Ascending aorta (tissue), 2 donors: ENCODE results near the gene NIPAL1. TPM values are rescaled to one million over a fixed set of nuclear protein-coding genes. Genes with fewer than 3 reads are reported as not detected.

Source experiments
- DNase-seq, 2 donors: peaks; one replicate each; pipeline ENCODE4 v3.0.0-alpha.2; 2019; ENCODE audit warnings: low spot score in 2 of 2
- H3K27ac ChIP-seq, 2 donors: fragments of 200-600 bp; sonication (generic); one replicate each; pipeline ENCODE4 v1.5.1; 2016 to 2017; ENCODE audit warnings: mild to moderate bottlenecking in 1 of 2
- H3K27me3 ChIP-seq: fragments of 200-600 bp; sonication (generic); one replicate; pipeline ENCODE4 v1.5.1; 2017
- H3K36me3 ChIP-seq, 2 donors: fragments of 200-600 bp; sonication (generic); one replicate each; pipeline ENCODE4 v1.5.1; 2016
- H3K4me1 ChIP-seq, 2 donors: fragments of 200-600 bp; sonication (generic); one replicate each; pipeline ENCODE4 v1.5.1; 2016 to 2017; ENCODE audit warnings: mild to moderate bottlenecking in 1 of 2
- H3K4me3 ChIP-seq, 2 donors: fragments of 200-600 bp; sonication (generic); one replicate each; pipeline ENCODE4 v1.5.1; 2016 to 2017; ENCODE audit warnings: mild to moderate bottlenecking in 1 of 2
- H3K9me3 ChIP-seq, 2 donors: fragments of 200-600 bp; sonication (generic); one replicate each; pipeline ENCODE4 v1.5.1; 2016
- CTCF ChIP-seq, 3 experiments: fragments of 200-600 bp in 2 of 3; fragments of 450-650 bp in 1 of 3; sonication (generic) in 2 of 3; IDR thresholded peaks; one replicate each; pipeline ENCODE4 v1.5.1; 2016 to 2019; ENCODE audit warnings: antibody characterized with exemption in 3 of 3, mild to moderate bottlenecking in 1 of 3, moderate library complexity in 1 of 3
- intact Hi-C: fragments of 100-400 bp; cut with DNase I; formaldehyde crosslinking; loops from one replicate; pipeline ENCODE4 v1.15.1; 2023
- total RNA-seq: library from RNA; depleted of rRNA; stranded (reverse); fragments of >200 nt; gene quantifications from one replicate; pipeline ENCODE4 v1.1.0, GENCODE V29; 2016

Gene NIPAL1
- 2.0 TPM for total RNA-seq

GRCh38 chr4:48016141-48017107, at the start of gene NIPAL1, which contains the start of gene CNGA1:
Gene NIPAL1 (plus strand): TSS chr4:48016772. CDS start chr4:48016840, 68 bp downstream.
Gene CNGA1 (minus strand): TSS chr4:48016681. CDS start chr4:47952689, 63,992 bp downstream.
- peak within 1 kb of the TSS in 1 of 2 donors; percentile 23 for H3K27ac ChIP-seq
- intact Hi-C loops: loop anchor here (2.0 to 5.0 kb wide), 3 partner anchors 71 to 121 kb away; partner anchors contain the start of gene NFXL1
- no peaks in the 10 kb centered on the region for H3K36me3 ChIP-seq
- peaks cover 0 to 2% of the 10 kb centered on the region in 2 donors for H3K4me1 ChIP-seq
- peak in 1 of 2 donors; percentile 85 for DNase-seq
- peak within 1 kb of the TSS; percentile 61 to 69 for H3K4me3 ChIP-seq
- peak in 1 of 3 experiments; percentile 31 for TF ChIP-seq CTCF (IDR thresholded peaks at IDR 0.05)
- H3K27me3 ChIP-seq: no peaks in the 10 kb centered on the region
- no peaks in the 10 kb centered on the region for H3K9me3 ChIP-seq

GRCh38 chr4:47968847-47969246, 47.7 kb upstream of the NIPAL1 start:
- intact Hi-C loops: no loop called here
- DNase-seq: no peak
- no peak overlapping the region for H3K4me3 ChIP-seq
- H3K9me3 ChIP-seq: no peaks in the 10 kb centered on the region
- no peak overlapping the region for H3K27ac ChIP-seq
- H3K4me1 ChIP-seq: no peaks in the 10 kb centered on the region
- no peak for TF ChIP-seq CTCF (IDR thresholded peaks at IDR 0.05)
- no peaks in the 10 kb centered on the region for H3K27me3 ChIP-seq
- no peaks in the 10 kb centered on the region for H3K36me3 ChIP-seq

- no peaks in the 10 kb centered on the region for H3K27me3 ChIP-seq
- no peaks in the 10 kb centered on the region for H3K36me3 ChIP-seq
- no peak overlapping the region for H3K4me3 ChIP-seq
- no peak overlapping the region for H3K27ac ChIP-seq
- H3K9me3 ChIP-seq: no peaks in the 10 kb centered on the region
- H3K4me1 ChIP-seq: no peaks in the 10 kb centered on the region
- intact Hi-C loops: no loop called here
- DNase-seq: no peak
- TF ChIP-seq CTCF (IDR thresholded peaks at IDR 0.05): no peak
Observed at GRCh38 chr4:47972181-47972580, 44.4 kb upstream of the NIPAL1 start.

- DNase-seq: no peak
- Histone ChIP-seq H3K4me3 (no peak overlapping the region), H3K36me3 (no peaks in the 10 kb centered on the region), H3K27ac (no peak overlapping the region), H3K4me1 (no peaks in the 10 kb centered on the region), H3K27me3 (no peaks in the 10 kb centered on the region), H3K9me3 (no peaks in the 10 kb centered on the region)
- no peak for TF ChIP-seq CTCF (IDR thresholded peaks at IDR 0.05)
- intact Hi-C loops: no loop called here
Observed at GRCh38 chr4:47972721-47973120, 43.9 kb upstream of the NIPAL1 start.

- H3K4me1 ChIP-seq: no peaks in the 10 kb centered on the region
- H3K4me3 ChIP-seq: no peak overlapping the region
- intact Hi-C loops: no loop called here
- H3K27me3 ChIP-seq: no peaks in the 10 kb centered on the region
- no peak for DNase-seq
- H3K27ac ChIP-seq: no peak overlapping the region
- TF ChIP-seq CTCF (IDR thresholded peaks at IDR 0.05): no peak
- no peaks in the 10 kb centered on the region for H3K36me3 ChIP-seq
- no peaks in the 10 kb centered on the region for H3K9me3 ChIP-seq
Observed at GRCh38 chr4:47974566-47974965, 42.0 kb upstream of the NIPAL1 start.
